GM19397 (cell line): ENCODE measurements around the gene RGSL1.
"Not testable (repeated sequence)": the region's sequence is repeated elsewhere in the genome, so short reads cannot be mapped to it uniquely, and the experiment has no call there.

Experiments used
- ATAC-seq: cut with Tn5 transposase; IDR thresholded peaks from one replicate; pipeline ENCODE4 v1.9.1; 2021; ENCODE audit warnings: mild to moderate bottlenecking, moderate library complexity; ENCODE audit not compliant: unreplicated experiment

RGSL1 gene

GRCh38 chr1:182446033-182446669 lies 3.8 kb upstream of the RGSL1 start:
- peak; percentile 50 for ATAC-seq

GRCh38 chr1:182447124-182447523 lies 2.8 kb upstream of the RGSL1 start:
- not testable (repeated sequence) for ATAC-seq

- ATAC-seq, result no peak
Observed at GRCh38 chr1:182447660-182448059, 2.3 kb upstream of the RGSL1 start.

- ATAC-seq, result no peak
Observed at GRCh38 chr1:182453631-182454030, 3.7 kb downstream of the RGSL1 start.

GRCh38 chr1:182457844-182458243 lies 7.9 kb downstream of the RGSL1 start:
- no peak for ATAC-seq

GRCh38 chr1:182459949-182460348 lies 10.0 kb downstream of the RGSL1 start:
- ATAC-seq, result no peak

GRCh38 chr1:182460550-182460951 lies 10.6 kb downstream of the RGSL1 start:
- ATAC-seq, result no peak

GRCh38 chr1:182473556-182473955 lies 23.6 kb downstream of the RGSL1 start:
- no peak for ATAC-seq

GRCh38 chr1:182476625-182477024 lies 26.7 kb downstream of the RGSL1 start:
- ATAC-seq, result no peak

GRCh38 chr1:182478238-182478637 lies 28.3 kb downstream of the RGSL1 start:
- no peak for ATAC-seq

- no peak for ATAC-seq
Observed at GRCh38 chr1:182484067-182484466, 34.1 kb downstream of the RGSL1 start.

- ATAC-seq, result peak; percentile 95
Observed at GRCh38 chr1:182484531-182485257, 34.7 kb downstream of the RGSL1 start.

GRCh38 chr1:182485861-182486260 lies 35.9 kb downstream of the RGSL1 start:
- no peak for ATAC-seq

- ATAC-seq, result no peak
Observed at GRCh38 chr1:182488803-182489202, 38.9 kb downstream of the RGSL1 start.

GRCh38 chr1:182493063-182493462 lies 43.1 kb downstream of the RGSL1 start:
- no peak for ATAC-seq

GRCh38 chr1:182495002-182495401 lies 45.1 kb downstream of the RGSL1 start:
- no peak for ATAC-seq

GRCh38 chr1:182495693-182496092 lies 45.7 kb downstream of the RGSL1 start:
- no peak for ATAC-seq

- no peak for ATAC-seq
Observed at GRCh38 chr1:182507685-182508084, 57.7 kb downstream of the RGSL1 start.

GRCh38 chr1:182515556-182515955 lies 65.6 kb downstream of the RGSL1 start:
- no peak for ATAC-seq

- no peak for ATAC-seq
Observed at GRCh38 chr1:182520736-182521135, 70.8 kb downstream of the RGSL1 start.

GRCh38 chr1:182525342-182525741 lies 75.4 kb downstream of the RGSL1 start:
- no peak for ATAC-seq

- ATAC-seq, result no peak
Observed at GRCh38 chr1:182527680-182528079, 77.7 kb downstream of the RGSL1 start.

- not testable (repeated sequence) for ATAC-seq
Observed at GRCh38 chr1:182528206-182528605, 78.3 kb downstream of the RGSL1 start.
